ENCODE results near the gene ZNF33B. TPM values are rescaled to one million over a fixed set of nuclear protein-coding genes. Genes with fewer than 3 reads are reported as not detected.

Gene ZNF33B
- total and polyA plus RNA-seq, 9 of the 15 experiments (the other 6 are each of a cell fraction or from before 2014, with no cell fraction given) = 6.9 to 23.9 (median 15.4) TPM

DNA sequence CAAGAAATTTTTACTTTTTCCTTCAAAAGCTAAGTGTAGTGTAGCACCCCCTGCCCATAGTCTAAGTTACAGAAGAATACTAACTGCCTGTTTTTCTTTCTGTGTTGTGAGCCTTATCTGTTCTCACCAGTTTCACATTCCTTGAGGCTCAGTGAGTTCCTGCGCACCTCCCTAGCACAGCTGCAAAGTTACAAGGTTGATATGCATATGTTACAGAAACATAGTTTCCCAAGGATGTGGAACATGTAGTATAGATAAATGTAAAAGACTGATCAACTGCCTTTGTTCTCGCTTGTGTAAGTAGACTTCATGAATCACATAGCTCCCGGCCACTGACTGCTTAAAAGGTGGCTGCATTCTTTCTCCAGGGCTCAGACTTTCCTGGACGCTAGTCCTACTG lies 6.7 kb upstream of the ZNF33B start (continued):
- peak; percentile 24; the same call in 1 of the 2 replicates for TF ChIP-seq SMAD4 (CRISPR knock-in tag; conservative IDR thresholded peaks at IDR 0.05)
- peak; percentile 95 for TF ChIP-seq STAT5A (IDR thresholded peaks at IDR 0.05; ENCODE audit: borderline replicate concordance, low read length)
- TF ChIP-seq HNRNPUL1 (IDR thresholded peaks at IDR 0.05; ENCODE audit: low read length) = no peak
- TF ChIP-seq ZNF696 (CRISPR knock-in tag; conservative IDR thresholded peaks at IDR 0.05) = no peak
- TF ChIP-seq, protein P1, sequence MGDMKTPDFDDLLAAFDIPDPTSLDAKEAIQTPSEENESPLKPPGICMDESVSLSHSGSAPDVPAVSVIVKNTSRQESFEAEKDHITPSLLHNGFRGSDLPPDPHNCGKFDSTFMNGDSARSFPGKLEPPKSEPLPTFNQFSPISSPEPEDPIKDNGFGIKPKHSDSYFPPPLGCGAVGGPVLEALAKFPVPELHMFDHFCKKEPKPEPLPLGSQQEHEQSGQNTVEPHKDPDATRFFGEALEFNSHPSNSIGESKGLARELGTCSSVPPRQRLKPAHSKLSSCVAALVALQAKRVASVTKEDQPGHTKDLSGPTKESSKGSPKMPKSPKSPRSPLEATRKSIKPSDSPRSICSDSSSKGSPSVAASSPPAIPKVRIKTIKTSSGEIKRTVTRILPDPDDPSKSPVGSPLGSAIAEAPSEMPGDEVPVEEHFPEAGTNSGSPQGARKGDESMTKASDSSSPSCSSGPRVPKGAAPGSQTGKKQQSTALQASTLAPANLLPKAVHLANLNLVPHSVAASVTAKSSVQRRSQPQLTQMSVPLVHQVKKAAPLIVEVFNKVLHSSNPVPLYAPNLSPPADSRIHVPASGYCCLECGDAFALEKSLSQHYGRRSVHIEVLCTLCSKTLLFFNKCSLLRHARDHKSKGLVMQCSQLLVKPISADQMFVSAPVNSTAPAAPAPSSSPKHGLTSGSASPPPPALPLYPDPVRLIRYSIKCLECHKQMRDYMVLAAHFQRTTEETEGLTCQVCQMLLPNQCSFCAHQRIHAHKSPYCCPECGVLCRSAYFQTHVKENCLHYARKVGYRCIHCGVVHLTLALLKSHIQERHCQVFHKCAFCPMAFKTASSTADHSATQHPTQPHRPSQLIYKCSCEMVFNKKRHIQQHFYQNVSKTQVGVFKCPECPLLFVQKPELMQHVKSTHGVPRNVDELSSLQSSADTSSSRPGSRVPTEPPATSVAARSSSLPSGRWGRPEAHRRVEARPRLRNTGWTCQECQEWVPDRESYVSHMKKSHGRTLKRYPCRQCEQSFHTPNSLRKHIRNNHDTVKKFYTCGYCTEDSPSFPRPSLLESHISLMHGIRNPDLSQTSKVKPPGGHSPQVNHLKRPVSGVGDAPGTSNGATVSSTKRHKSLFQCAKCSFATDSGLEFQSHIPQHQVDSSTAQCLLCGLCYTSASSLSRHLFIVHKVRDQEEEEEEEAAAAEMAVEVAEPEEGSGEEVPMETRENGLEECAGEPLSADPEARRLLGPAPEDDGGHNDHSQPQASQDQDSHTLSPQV (IDR thresholded peaks at IDR 0.05) = no peak
- TF ChIP-seq, protein P2, sequence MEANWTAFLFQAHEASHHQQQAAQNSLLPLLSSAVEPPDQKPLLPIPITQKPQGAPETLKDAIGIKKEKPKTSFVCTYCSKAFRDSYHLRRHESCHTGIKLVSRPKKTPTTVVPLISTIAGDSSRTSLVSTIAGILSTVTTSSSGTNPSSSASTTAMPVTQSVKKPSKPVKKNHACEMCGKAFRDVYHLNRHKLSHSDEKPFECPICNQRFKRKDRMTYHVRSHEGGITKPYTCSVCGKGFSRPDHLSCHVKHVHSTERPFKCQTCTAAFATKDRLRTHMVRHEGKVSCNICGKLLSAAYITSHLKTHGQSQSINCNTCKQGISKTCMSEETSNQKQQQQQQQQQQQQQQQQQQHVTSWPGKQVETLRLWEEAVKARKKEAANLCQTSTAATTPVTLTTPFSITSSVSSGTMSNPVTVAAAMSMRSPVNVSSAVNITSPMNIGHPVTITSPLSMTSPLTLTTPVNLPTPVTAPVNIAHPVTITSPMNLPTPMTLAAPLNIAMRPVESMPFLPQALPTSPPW (CRISPR knock-in tag; IDR thresholded peaks at IDR 0.05) = peak; percentile 61
- TF ChIP-seq ZNF644 (tag; IDR thresholded peaks at IDR 0.05; ENCODE audit: low read depth) = no peak
- TF ChIP-seq SMARCC2 (IDR thresholded peaks at IDR 0.05; ENCODE audit: low read depth) = peak; percentile 79; the same call in 1 of the 2 replicates
- peak; percentile 63 for TF ChIP-seq NEUROD1 (IDR thresholded peaks at IDR 0.05; ENCODE audit: borderline replicate concordance, low read depth, low read length, partially characterized antibody)
- peak; percentile 66 for TF ChIP-seq CCNT2 (IDR thresholded peaks at IDR 0.05; ENCODE audit: borderline replicate concordance, extremely low read depth, insufficient read length, low read depth, low read length)
- no peak for TF ChIP-seq SREBF1 (IDR thresholded peaks at IDR 0.05; ENCODE audit: borderline replicate concordance, low read depth, low read length)
- no peak for TF ChIP-seq POLR2B (IDR thresholded peaks at IDR 0.05; ENCODE audit: low read depth, partially characterized antibody)
- TF ChIP-seq ZNF668 (CRISPR knock-in tag; IDR thresholded peaks at IDR 0.05) = no peak
- no peak for TF ChIP-seq JUN (IDR thresholded peaks at IDR 0.05; ENCODE audit: borderline replicate concordance, low read depth, low read length)
- no peak for TF ChIP-seq JUN (CRISPR knock-in tag; IDR thresholded peaks at IDR 0.05; ENCODE audit: borderline replicate concordance)
- TF ChIP-seq NFYB (IDR thresholded peaks at IDR 0.05; ENCODE audit: extremely low read depth, insufficient read length) = no peak
- TF ChIP-seq CREB1 (IDR thresholded peaks at IDR 0.05) = peak; percentile 59
- no peak for TF ChIP-seq CREB1 (CRISPR knock-in tag; IDR thresholded peaks at IDR 0.05)
- TF ChIP-seq KDM2B (CRISPR knock-in tag; IDR thresholded peaks at IDR 0.05) = no peak
- TF ChIP-seq, protein P3, sequence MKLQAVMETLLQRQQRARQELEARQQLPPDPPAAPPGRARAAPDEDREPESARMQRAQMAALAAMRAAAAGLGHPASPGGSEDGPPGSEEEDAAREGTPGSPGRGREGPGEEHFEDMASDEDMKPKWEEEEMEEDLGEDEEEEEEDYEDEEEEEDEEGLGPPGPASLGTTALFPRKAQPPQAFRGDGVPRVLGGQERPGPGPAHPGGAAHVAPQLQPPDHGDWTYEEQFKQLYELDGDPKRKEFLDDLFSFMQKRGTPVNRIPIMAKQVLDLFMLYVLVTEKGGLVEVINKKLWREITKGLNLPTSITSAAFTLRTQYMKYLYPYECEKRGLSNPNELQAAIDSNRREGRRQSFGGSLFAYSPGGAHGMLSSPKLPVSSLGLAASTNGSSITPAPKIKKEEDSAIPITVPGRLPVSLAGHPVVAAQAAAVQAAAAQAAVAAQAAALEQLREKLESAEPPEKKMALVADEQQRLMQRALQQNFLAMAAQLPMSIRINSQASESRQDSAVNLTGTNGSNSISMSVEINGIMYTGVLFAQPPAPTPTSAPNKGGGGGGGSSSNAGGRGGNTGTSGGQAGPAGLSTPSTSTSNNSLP (IDR thresholded peaks at IDR 0.05; ENCODE audit: borderline replicate concordance, low read depth, low read length) = peak; percentile 80; the same call in 1 of the 2 replicates
- no peak for TF ChIP-seq GABPB1 (CRISPR knock-in tag; IDR thresholded peaks at IDR 0.05)
